Brain microvascular endothelial cell (primary cell): ENCODE measurements around the gene ITGB7.
"Not testable (repeated sequence)": the region's sequence is repeated elsewhere in the genome, so short reads cannot be mapped to it uniquely, and the experiment has no call there.

Experiments used
- DNase-seq: peaks from one replicate; pipeline ENCODE4 v3.0.0-alpha.2; 2020
- H3K27ac ChIP-seq: fragments of 250-450 bp; sonication (Bioruptor Pico); 2 replicates; pipeline ENCODE4 v1.5.1; 2020; ENCODE audit warnings: mild to moderate bottlenecking, moderate library complexity
- H3K27me3 ChIP-seq: fragments of 250-450 bp; sonication (Bioruptor Pico); replicated peaks from 2 replicates; pipeline ENCODE4 v1.5.1; 2020; ENCODE audit warnings: mild to moderate bottlenecking
- H3K36me3 ChIP-seq: fragments of 250-450 bp; sonication (Bioruptor Pico); replicated peaks from 2 replicates; pipeline ENCODE4 v1.5.1; 2020; ENCODE audit warnings: mild to moderate bottlenecking
- H3K4me3 ChIP-seq: 2 replicates; pipeline ENCODE4 v1.5.1; 2011; ENCODE audit warnings: low read depth, mild to moderate bottlenecking, control low read depth, low read length, moderate library complexity
- in situ Hi-C: cut with HindIII; loops from 2 replicates; pipeline ENCODE4 v1.10.0; 2017; ENCODE audit warnings: low sequenced_read_pairs, low pct_ligation_motif_present
- TF ChIP-seq, protein P1 (sequence below): IDR thresholded peaks from 2 replicates; pipeline ENCODE4 v1.5.1; 2011; ENCODE audit warnings: low read depth, mild to moderate bottlenecking, moderate library complexity, low read length, control low read depth, inconsistent platforms; ENCODE audit errors: missing control alignments

The ITGB7 gene

GRCh38 chr12:53180220-53180930 lies 26.7 kb downstream of the ITGB7 start, which contains the start of the genes CSAD and ZNF740:
Gene CSAD, minus strand, starts transcription at chr12:53180925. Its CDS starts 7,455 bp downstream, at chr12:53173470.
Gene ZNF740, plus strand, starts transcription at chr12:53180722. Its CDS starts 1,262 bp downstream, at chr12:53181984.
- H3K36me3 ChIP-seq, result peaks cover 18% of the 10 kb centered on the region
- in situ Hi-C loops, result no loop called here
- H3K4me3 ChIP-seq, result peak within 1 kb of the TSS; percentile 79
- peak within 1 kb of the TSS; percentile 87 for H3K27ac ChIP-seq
- DNase-seq, result peak; percentile 95
- TF ChIP-seq, protein P1, sequence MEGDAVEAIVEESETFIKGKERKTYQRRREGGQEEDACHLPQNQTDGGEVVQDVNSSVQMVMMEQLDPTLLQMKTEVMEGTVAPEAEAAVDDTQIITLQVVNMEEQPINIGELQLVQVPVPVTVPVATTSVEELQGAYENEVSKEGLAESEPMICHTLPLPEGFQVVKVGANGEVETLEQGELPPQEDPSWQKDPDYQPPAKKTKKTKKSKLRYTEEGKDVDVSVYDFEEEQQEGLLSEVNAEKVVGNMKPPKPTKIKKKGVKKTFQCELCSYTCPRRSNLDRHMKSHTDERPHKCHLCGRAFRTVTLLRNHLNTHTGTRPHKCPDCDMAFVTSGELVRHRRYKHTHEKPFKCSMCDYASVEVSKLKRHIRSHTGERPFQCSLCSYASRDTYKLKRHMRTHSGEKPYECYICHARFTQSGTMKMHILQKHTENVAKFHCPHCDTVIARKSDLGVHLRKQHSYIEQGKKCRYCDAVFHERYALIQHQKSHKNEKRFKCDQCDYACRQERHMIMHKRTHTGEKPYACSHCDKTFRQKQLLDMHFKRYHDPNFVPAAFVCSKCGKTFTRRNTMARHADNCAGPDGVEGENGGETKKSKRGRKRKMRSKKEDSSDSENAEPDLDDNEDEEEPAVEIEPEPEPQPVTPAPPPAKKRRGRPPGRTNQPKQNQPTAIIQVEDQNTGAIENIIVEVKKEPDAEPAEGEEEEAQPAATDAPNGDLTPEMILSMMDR, result no peak
- no peaks in the 10 kb centered on the region for H3K27me3 ChIP-seq

- Histone ChIP-seq H3K4me3 (peak overlapping the region; percentile 79), H3K27me3 (no peaks in the 10 kb centered on the region), H3K36me3 (peaks cover 13% of the 10 kb centered on the region), H3K27ac (peak overlapping the region; percentile 87)
- TF ChIP-seq, protein P1, result no peak
- DNase-seq, result no peak
- in situ Hi-C loops, result no loop called here
Measured at GRCh38 chr12:53179687-53180219, 27.3 kb downstream of the ITGB7 start.

DNA sequence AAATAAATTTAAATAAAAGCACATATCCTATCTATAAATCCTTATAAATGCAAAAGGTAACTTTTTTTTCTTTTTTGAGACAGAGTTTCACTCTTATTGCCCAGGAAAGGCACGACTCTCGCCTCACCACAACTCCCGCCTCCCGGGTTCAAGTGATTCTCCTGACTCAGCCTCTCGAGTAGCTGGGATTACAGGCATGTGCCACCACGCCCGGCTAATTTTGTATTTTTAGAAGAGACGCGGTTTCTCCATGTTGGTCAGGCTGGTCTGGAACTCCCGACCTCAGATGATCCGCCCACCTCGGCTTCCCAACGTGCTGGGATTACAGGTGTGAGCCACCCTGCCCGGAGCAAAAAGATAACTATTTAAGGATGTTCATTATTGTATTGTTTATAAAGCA lies 28.2 kb downstream of the ITGB7 start:
- in situ Hi-C loops, DNase-seq, H3K27ac ChIP-seq: not testable (repeated sequence)

DNA sequence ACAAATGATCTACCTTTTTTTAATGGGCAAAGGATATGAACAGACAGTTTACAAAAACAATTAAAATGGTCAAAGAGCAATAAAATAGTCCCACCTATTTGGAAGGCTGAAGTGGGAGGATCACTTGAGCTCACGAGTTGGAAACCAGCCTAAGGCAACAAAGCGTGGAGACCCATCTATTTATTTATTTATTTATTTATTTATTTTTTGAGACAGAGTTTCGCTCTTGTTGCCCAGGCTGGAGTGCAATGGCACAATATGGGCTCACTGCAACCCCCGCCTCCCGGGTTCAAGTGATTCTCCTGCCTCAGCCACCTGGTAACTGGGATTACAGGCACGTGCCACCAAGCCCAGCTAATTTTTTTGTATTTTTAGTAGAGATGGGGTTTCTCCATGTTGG lies 29.6 kb downstream of the ITGB7 start:
- H3K27ac ChIP-seq, H3K27me3 ChIP-seq, H3K36me3 ChIP-seq, H3K4me3 ChIP-seq, DNase-seq, in situ Hi-C loops: not testable (repeated sequence)

More for the DNA sequence above, 28.2 kb downstream of the ITGB7 start:
- H3K36me3 ChIP-seq, result peaks cover 12% of the 10 kb centered on the region
- H3K4me3 ChIP-seq, H3K27me3 ChIP-seq: not testable (repeated sequence)

GRCh38 chr12:53176750-53177149 lies 30.3 kb downstream of the ITGB7 start:
- no peak overlapping the region for H3K27ac ChIP-seq
- H3K4me3 ChIP-seq, result no peak overlapping the region
- no peak for DNase-seq
- peaks cover under 1% of the 10 kb centered on the region for H3K36me3 ChIP-seq
- in situ Hi-C loops, result no loop called here
- no peaks in the 10 kb centered on the region for H3K27me3 ChIP-seq
- TF ChIP-seq, protein P1, result no peak

DNA sequence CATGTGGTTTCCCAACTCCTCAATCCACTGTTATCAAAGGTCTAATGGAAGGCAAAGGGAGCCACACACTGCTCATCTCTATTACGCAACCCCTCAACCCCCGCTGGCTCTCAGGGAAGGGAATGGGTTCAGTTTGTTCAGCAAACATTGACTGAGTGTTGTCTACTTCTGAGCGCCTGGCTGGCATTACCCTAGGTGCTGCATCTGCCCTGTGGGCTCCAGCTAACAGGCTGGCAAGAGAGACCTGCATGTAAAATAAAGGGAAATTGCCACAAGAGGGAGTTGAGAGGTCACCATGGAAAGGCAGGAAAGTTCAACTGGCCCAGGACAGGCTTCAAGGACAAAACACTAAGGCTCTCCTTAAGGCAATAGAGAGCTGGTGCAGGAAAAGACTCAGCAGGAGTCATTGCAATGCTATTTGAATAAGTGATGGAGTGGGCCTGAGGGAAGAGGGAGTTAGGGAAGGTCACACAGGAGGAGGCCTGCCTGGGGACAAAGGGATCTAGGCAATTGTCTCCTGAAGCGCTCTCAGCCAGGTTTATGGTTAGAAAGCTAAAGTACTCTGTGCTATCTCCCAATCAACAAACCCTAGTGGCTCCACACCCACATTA lies 32.1 kb downstream of the ITGB7 start:
- no peaks in the 10 kb centered on the region for H3K27me3 ChIP-seq
- peaks cover 3% of the 10 kb centered on the region for H3K36me3 ChIP-seq
- DNase-seq, result no peak
- no peak overlapping the region for H3K4me3 ChIP-seq
- in situ Hi-C loops, result no loop called here
- TF ChIP-seq, protein P1, result peak; percentile 35
- H3K27ac ChIP-seq, result no peak overlapping the region
